NT2/D1 (cell line): ENCODE data around the gene TMEM204.

Experiments used
- DNase-seq: peaks from one replicate; pipeline ENCODE4 v3.0.0-alpha.2; 2011; ENCODE audit warnings: low read depth, low spot score
- H3K27me3 ChIP-seq: 2 replicates; pipeline ENCODE4 v1.6.0; 2011; ENCODE audit warnings: mild to moderate bottlenecking; ENCODE audit not compliant: insufficient read length, insufficient read depth
- H3K36me3 ChIP-seq: 2 replicates; pipeline ENCODE4 v1.6.1; 2011; ENCODE audit warnings: mild to moderate bottlenecking, low read length, mixed read lengths; ENCODE audit not compliant: insufficient read depth, insufficient read length
- H3K4me1 ChIP-seq: 2 replicates; pipeline ENCODE4 v1.5.1; 2011; ENCODE audit not compliant: insufficient read depth, insufficient read length
- H3K4me3 ChIP-seq: 2 replicates; pipeline ENCODE4 v1.5.1; 2011; ENCODE audit warnings: low read depth; ENCODE audit not compliant: insufficient read length
- H3K9ac ChIP-seq: 2 replicates; pipeline ENCODE4 v1.6.0; 2011; ENCODE audit warnings: low read depth; ENCODE audit not compliant: insufficient read length
- H3K9me3 ChIP-seq: 2 replicates; pipeline ENCODE4 v1.5.1; 2011; ENCODE audit warnings: mild to moderate bottlenecking, low read length; ENCODE audit not compliant: insufficient read depth
- SUZ12 ChIP-seq: IDR thresholded peaks from 2 replicates; pipeline ENCODE4 v1.6.1; 2011; ENCODE audit not compliant: insufficient read length, insufficient read depth; ENCODE audit errors: extremely low read depth
- YY1 ChIP-seq: IDR thresholded peaks from 2 replicates; pipeline ENCODE4 v1.6.1; 2011; ENCODE audit not compliant: insufficient read length, insufficient read depth
- ZNF274 ChIP-seq: IDR thresholded peaks from 2 replicates; pipeline ENCODE4 v1.6.1; 2011; ENCODE audit warnings: mild to moderate bottlenecking, low read depth, low read length

The TMEM204 gene

DNA sequence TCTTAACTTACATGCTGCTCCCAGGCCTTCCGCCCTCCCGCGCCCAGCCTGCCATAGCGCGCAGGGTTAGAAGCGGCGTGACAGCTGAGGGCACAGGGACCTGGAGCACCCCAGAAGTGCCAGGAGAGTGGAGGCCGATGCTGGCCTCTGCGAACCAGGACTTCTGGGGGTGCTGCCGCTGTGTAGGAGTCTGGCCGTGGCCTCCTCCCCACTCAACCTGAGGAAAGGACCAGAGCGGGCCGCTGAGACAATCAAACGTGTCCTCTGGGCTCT, 1.9 kb upstream of the TMEM204 start:
- no peak overlapping the region for H3K4me3 ChIP-seq
- H3K36me3 ChIP-seq: no peaks in the 10 kb centered on the region
- no peak overlapping the region for H3K9ac ChIP-seq
- H3K27me3 ChIP-seq: no peaks in the 10 kb centered on the region
- peaks cover 24% of the 10 kb centered on the region for H3K4me1 ChIP-seq
- H3K9me3 ChIP-seq: no peaks in the 10 kb centered on the region
- DNase-seq: no peak
- TF ChIP-seq ZNF274 (no peak), SUZ12 (no peak), YY1 (no peak)

DNA sequence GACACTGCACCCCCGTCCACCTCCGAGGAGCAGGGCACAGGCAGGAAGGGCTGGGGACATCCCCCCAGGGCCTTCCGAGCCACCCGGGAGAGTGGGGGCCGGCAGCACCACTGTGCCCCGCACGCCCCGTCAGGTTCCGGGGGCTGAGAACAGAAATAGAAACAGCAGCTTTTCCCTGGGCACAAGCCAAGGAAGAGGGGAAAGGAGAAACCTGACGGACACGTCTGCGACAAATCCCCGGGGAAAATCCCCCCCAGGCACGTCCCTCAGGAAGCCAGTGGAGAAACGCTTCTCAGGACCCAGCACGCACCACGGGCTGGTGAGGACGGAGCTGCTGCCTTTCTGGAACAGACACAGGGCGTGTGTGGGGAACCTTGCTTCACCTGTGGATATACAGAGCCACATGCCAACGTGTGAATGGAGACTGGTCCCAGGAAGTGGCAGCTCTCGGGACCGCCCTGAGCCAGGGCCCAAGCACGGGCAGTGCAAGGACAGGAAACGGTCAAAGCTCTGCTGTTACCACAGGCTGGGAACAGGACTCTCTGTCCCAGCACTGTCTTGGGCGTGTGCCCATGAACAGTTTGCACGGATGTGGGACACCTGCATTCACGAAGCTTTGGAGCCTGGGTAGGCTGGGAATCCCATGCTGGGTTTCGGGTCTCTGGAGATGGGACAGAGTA, 1.2 kb upstream of the TMEM204 start:
- no peak for DNase-seq
- TF ChIP-seq ZNF274: no peak
- no peak for TF ChIP-seq YY1
- TF ChIP-seq SUZ12: no peak
- Histone ChIP-seq H3K9ac (peak overlapping the region; percentile 17), H3K36me3 (no peaks in the 10 kb centered on the region), H3K9me3 (no peaks in the 10 kb centered on the region), H3K4me1 (peaks cover 23% of the 10 kb centered on the region), H3K27me3 (no peaks in the 10 kb centered on the region), H3K4me3 (no peak overlapping the region)

DNA sequence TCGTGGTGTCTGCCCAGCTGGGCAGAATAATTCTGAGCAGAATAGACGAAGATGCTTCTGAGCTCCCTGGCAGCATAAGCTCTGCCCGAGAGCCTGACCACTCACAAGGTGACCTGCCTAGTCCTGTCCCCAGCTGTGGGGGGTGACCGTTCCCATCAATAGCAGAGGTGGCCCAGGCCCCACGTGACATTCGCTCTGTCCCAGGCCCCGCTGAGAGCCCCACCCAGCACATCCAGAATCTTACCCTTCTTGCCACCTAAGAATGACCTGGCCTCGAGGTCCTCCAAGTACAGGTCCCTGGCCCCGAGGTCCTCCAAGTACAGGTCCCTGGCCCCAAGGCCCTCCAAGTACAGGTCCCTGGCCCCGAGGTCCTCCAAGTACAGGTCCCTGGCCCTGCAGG, 695 bp upstream of the TMEM204 start:
- H3K36me3 ChIP-seq: no peaks in the 10 kb centered on the region

DNA sequence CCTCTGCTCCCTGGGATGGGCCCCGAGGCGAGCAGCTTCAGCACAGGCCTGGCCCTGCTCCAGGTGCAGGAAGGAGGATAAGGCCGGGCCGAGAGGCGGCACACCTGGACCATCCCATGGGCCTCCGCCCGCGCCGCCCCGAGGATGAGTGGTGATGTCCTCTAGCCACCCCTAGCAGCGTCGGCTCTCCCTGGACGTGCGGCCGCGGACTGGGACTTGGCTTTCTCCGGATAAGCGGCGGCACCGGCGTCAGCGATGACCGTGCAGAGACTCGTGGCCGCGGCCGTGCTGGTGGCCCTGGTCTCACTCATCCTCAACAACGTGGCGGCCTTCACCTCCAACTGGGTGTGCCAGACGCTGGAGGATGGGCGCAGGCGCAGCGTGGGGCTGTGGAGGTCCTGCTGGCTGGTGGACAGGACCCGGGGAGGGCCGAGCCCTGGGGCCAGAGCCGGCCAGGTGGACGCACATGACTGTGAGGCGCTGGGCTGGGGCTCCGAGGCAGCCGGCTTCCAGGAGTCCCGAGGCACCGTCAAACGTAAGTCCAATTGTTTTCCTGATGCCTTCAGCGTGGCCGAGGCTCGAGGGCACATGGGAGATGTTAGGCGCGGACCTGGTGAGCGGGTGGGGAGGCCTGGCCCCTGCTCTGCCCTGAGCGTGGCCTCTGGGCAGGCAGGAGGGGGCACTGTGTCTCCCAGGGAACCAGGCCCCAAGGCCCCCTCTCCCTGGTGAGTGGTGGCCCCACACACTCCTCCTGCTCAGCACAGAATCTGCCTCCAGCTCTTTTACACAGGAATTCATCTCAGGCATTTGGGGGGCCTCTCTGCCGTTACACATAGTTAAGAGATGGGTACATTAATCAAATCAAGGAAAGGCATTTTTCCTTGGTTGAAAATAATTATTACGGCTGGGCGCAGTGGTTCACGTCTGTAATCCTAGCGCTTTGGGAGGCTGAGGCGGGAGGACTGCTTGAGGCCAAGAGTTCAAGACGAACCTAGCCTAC, 855 bp downstream of the TMEM204 start:
- no peak for DNase-seq
- H3K4me1 ChIP-seq: peaks cover 14% of the 10 kb centered on the region
- H3K4me3 ChIP-seq: no peak overlapping the region
- no peaks in the 10 kb centered on the region for H3K36me3 ChIP-seq
- no peaks in the 10 kb centered on the region for H3K27me3 ChIP-seq
- TF ChIP-seq YY1: no peak
- no peak for TF ChIP-seq SUZ12
- no peaks in the 10 kb centered on the region for H3K9me3 ChIP-seq
- H3K9ac ChIP-seq: peak overlapping the region; percentile 36

More for the DNA sequence above, 695 bp upstream of the TMEM204 start:
- Histone ChIP-seq H3K4me1 (peaks cover 20% of the 10 kb centered on the region), H3K9me3 (no peaks in the 10 kb centered on the region), H3K4me3 (no peak overlapping the region), H3K9ac (peak overlapping the region; percentile 17), H3K27me3 (no peaks in the 10 kb centered on the region)
- DNase-seq: no peak
- TF ChIP-seq ZNF274 (no peak), YY1 (no peak), SUZ12 (no peak)

DNA sequence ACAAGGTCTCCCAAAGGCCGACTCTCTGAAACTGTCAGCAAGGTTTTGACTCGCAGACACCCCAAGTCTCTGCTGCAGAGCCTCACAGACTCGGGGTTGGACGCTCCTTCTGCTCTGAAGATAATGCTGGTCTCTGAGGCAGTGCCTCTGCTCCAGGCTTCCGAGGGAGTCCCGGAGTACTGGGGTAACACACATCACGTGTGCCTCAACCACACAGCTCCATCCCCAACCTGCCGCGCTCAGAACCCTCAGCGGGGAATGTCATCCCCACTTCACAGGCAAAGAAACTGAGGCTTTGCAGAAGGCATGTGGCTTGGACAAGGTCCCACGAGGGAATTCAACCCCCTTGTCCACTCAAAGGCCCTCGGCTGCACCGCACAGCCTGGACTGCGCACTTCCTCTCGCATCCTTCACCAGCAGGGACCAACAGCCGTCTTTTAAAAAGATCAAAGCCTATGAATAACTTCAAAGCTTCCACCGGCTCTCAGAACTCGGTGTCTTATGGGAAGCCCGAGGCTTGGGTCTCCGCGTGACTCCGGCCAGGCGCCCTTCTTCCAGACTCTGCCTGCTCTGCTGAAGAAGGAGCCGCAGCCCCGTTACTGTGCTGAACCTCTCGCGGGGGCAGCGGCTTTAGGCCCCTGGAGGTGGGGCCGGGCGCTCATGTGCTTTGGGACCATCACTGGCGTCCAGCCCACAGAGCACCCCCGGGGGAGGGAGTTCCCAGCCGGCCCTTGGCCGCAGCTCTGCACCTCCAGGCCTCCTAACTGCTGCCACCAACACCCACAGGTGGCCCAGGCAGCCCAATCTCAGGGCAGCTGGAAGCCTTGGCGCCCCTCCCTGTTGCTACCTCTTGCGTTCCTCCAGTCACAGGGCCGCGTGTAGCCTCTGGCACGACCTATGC, 2.2 kb downstream of the TMEM204 start:
- Histone ChIP-seq H3K4me3 (no peak overlapping the region), H3K36me3 (no peaks in the 10 kb centered on the region), H3K9ac (peak overlapping the region; percentile 34), H3K9me3 (no peaks in the 10 kb centered on the region), H3K4me1 (peaks cover 12% of the 10 kb centered on the region), H3K27me3 (no peaks in the 10 kb centered on the region)
- no peak for DNase-seq
- TF ChIP-seq ZNF274 (no peak), YY1 (no peak), SUZ12 (no peak)

DNA sequence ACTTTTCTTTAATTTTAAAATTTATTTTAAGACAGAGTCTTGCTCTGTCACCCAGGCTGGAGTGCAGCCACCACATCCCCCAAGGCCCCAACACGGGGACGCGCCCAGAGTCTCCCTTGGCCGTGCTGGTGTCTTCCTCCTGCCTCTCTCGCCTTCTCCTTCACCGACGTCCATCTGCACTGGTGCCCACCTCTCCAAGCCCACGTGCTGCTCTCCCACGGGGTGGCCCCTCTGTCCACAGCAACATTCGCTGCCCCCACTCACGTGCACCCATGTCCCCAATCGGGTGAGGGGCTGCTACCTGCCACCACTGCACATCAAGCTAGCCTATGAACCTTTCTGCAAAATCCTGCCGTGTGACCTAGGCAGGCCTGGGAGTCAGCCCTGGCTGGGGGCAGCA, 3.1 kb downstream of the TMEM204 start:
- TF ChIP-seq SUZ12: no peak
- no peak for TF ChIP-seq YY1
- no peak for TF ChIP-seq ZNF274
- H3K4me3 ChIP-seq: no peak overlapping the region
- peaks cover 13% of the 10 kb centered on the region for H3K4me1 ChIP-seq
- H3K9ac ChIP-seq: no peak overlapping the region
- no peaks in the 10 kb centered on the region for H3K9me3 ChIP-seq
- DNase-seq: no peak
- H3K36me3 ChIP-seq: no peaks in the 10 kb centered on the region
- no peaks in the 10 kb centered on the region for H3K27me3 ChIP-seq

DNA sequence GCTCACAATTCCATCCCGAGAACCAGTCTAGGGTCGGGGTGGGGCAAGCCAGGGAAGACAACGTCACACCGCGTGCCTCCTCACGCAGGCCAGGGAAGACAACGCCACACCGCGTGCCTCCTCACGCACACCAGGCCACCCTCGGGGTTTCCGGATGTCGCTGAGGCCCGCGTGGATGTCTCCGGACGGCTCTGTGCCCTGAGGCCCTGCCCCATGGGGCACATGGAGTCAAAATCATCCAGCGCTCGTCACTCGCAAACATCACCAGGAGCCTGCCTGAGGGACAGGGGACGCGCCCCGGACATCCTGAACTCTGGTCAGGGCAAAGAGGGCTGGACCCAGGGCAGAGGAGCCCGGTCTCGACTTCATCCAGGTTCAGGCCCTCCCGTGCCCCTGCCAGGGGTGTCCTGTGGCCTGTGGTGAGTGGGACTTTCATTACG, 3.7 kb downstream of the TMEM204 start:
- DNase-seq: no peak
- Histone ChIP-seq H3K9me3 (no peaks in the 10 kb centered on the region), H3K36me3 (no peaks in the 10 kb centered on the region), H3K4me3 (no peak overlapping the region), H3K4me1 (peaks cover 18% of the 10 kb centered on the region), H3K9ac (no peak overlapping the region), H3K27me3 (no peaks in the 10 kb centered on the region)
- TF ChIP-seq SUZ12 (no peak), YY1 (no peak), ZNF274 (no peak)
